SH-SY5Y (cell line): ENCODE results near the gene SOS2.

Source experiments
- GATA2 ChIP-seq: IDR thresholded peaks from 2 replicates; pipeline ENCODE4 v1.6.1; 2011; ENCODE audit warnings: mild to moderate bottlenecking, low read depth, low read length
- GATA3 ChIP-seq: IDR thresholded peaks from 2 replicates; pipeline ENCODE4 v1.6.1; 2011; ENCODE audit warnings: low read depth, mild to moderate bottlenecking, low read length, moderate library complexity

DNA sequence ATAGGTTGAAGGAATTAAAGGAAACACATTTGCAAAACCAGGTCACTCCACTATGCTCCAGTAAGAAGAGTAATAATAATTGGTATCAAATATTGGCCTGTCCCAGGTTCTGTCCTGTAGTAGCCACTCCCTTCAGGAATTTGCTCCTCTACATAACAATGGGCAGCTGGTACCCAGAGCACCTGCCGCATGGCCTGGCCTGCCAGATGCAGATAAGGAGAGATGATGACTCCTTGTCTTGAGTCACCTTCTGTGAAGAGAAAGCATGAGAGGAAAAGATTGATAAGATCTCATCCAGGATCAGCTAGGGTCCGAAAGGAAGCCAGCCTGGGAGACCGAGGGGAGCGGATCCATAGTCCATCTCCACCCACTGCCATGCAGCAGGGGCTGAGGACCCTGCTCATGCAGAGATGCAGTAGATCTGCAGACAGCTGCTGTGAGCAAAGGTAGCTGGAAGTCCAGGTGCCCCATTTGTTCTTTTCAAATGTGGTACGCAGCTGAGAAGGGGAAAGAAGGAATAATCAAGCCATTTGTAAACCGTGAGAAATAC, 139.3 kb downstream of the SOS2 start:
- TF ChIP-seq GATA3 (no peak), GATA2 (no peak)
